ENCODE measurements around the gene H2BK1. TPM values are rescaled to one million over a fixed set of nuclear protein-coding genes. Genes with fewer than 3 reads are reported as not detected.
A peak's percentile ranks its signal among the peaks of the same experiment; 100 is the strongest.

H2BK1 gene
- total RNA-seq, 4 donors from 2014 or later, result not detected

GRCh38 chr7:151240942-151241754, 30.9 kb upstream of the H2BK1 start:
- Histone ChIP-seq H3K36me3 (peaks cover 17 to 66% (median 61%) of the 10 kb centered on the region in 4 donors), H3K4me1 (peaks cover 33 to 39% (median 34%) of the 10 kb centered on the region in 4 donors), H3K4me3 (no peak overlapping the region), H3K9me3 (no peaks in the 10 kb centered on the region), H3K27me3 (peaks cover 0 to 12% (median 0%) of the 10 kb centered on the region in 4 donors), H3K27ac (replicated peaks in 1 of 4) (no peak overlapping the region)
- TF ChIP-seq CTCF (IDR thresholded peaks at IDR 0.05) (no peak), POLR2AphosphoS5 (IDR thresholded peaks at IDR 0.05) (no peak), EP300 (IDR thresholded peaks at IDR 0.05) (no peak), POLR2A (IDR thresholded peaks at IDR 0.05; ENCODE audit: low read depth) (no peak)
- no peak for DNase-seq (ENCODE audit: extremely low spot score)
- 91% methylated on average over 6 of the region's 7 CpGs for WGBS
- intact Hi-C loops (cut with DNase I), result loop anchor here (10.0 kb wide), 1 partner anchor 116 kb away; no protein-coding TSS in a partner anchor

- Histone ChIP-seq H3K36me3 (peaks cover 17 to 72% (median 67%) of the 10 kb centered on the region in 4 donors), H3K4me1 (peaks cover 27 to 39% (median 28%) of the 10 kb centered on the region in 4 donors), H3K27me3 (peaks cover 0 to 10% (median 0%) of the 10 kb centered on the region in 4 donors), H3K9me3 (no peaks in the 10 kb centered on the region), H3K27ac (replicated peaks in 1 of 4) (no peak overlapping the region), H3K4me3 (no peak overlapping the region)
- intact Hi-C loops (cut with DNase I), result loop anchor here (10.0 kb wide), 1 partner anchor 116 kb away; no protein-coding TSS in a partner anchor
- TF ChIP-seq POLR2AphosphoS5 (IDR thresholded peaks at IDR 0.05) (no peak), EP300 (IDR thresholded peaks at IDR 0.05) (no peak), POLR2A (IDR thresholded peaks at IDR 0.05; ENCODE audit: low read depth) (no peak), CTCF (IDR thresholded peaks at IDR 0.05) (no peak)
- 82% methylated on average over 4 of the region's 4 CpGs for WGBS
- no peak for DNase-seq (ENCODE audit: extremely low spot score)
Observed at GRCh38 chr7:151240536-151240935, 30.2 kb upstream of the H2BK1 start.

- 64% methylated on average over 11 of the region's 11 CpGs for WGBS
- peaks cover 17 to 78% (median 73%) of the 10 kb centered on the region in 4 donors for H3K36me3 ChIP-seq
- no peak for DNase-seq (ENCODE audit: extremely low spot score)
- intact Hi-C loops (cut with DNase I), result loop anchor here (10.0 kb wide), 1 partner anchor 115 kb away; no protein-coding TSS in a partner anchor
- H3K27ac ChIP-seq (replicated peaks in 1 of 4), result peak overlapping the region in 1 of 4 donors; percentile 15
- peaks cover 0 to 4% (median 0%) of the 10 kb centered on the region in 4 donors for H3K27me3 ChIP-seq
- no peaks in the 10 kb centered on the region for H3K9me3 ChIP-seq
- H3K4me3 ChIP-seq, result no peak overlapping the region
- H3K4me1 ChIP-seq, result peaks cover 21 to 39% (median 23%) of the 10 kb centered on the region in 4 donors
- TF ChIP-seq EP300 (IDR thresholded peaks at IDR 0.05) (no peak), CTCF (IDR thresholded peaks at IDR 0.05) (no peak), POLR2AphosphoS5 (IDR thresholded peaks at IDR 0.05) (no peak), POLR2A (IDR thresholded peaks at IDR 0.05; ENCODE audit: low read depth) (no peak)
Observed at GRCh38 chr7:151239837-151240459, 29.7 kb upstream of the H2BK1 start.

- Histone ChIP-seq H3K27me3 (no peaks in the 10 kb centered on the region), H3K4me3 (no peak overlapping the region), H3K4me1 (peaks cover 15 to 35% (median 19%) of the 10 kb centered on the region in 4 donors), H3K27ac (replicated peaks in 1 of 4) (no peak overlapping the region), H3K9me3 (no peaks in the 10 kb centered on the region), H3K36me3 (peaks cover 17 to 83% (median 78%) of the 10 kb centered on the region in 4 donors)
- no peak for TF ChIP-seq EP300 (IDR thresholded peaks at IDR 0.05)
- TF ChIP-seq CTCF (IDR thresholded peaks at IDR 0.05), result no peak
- no peak for TF ChIP-seq POLR2A (IDR thresholded peaks at IDR 0.05; ENCODE audit: low read depth)
- TF ChIP-seq POLR2AphosphoS5 (IDR thresholded peaks at IDR 0.05), result no peak
- 84% methylated on average over 25 of the region's 25 CpGs for WGBS
- no peak for DNase-seq (ENCODE audit: extremely low spot score)
- intact Hi-C loops (cut with DNase I), result no loop called here
Observed at GRCh38 chr7:151238924-151239836, 28.9 kb upstream of the H2BK1 start.

Data from esophagus muscularis mucosa (tissue), 4 donors.